GM12878 (cell line): Measurements from ENCODE around the gene THSD4. TPM values are rescaled to one million over a fixed set of nuclear protein-coding genes. Genes with fewer than 3 reads are reported as not detected.

Source experiments
- ASH2L ChIP-seq: fragments of 300-600, 200-600 bp; sonication (generic); IDR thresholded peaks from 2 replicates; pipeline ENCODE4 v1.6.1; 2017; ENCODE audit warnings: low read depth, mild to moderate bottlenecking, borderline replicate concordance
- CEBPZ ChIP-seq: fragments of 150-350 bp; IDR thresholded peaks from 2 replicates; pipeline ENCODE4 v1.6.1; 2016; ENCODE audit warnings: low read depth, low read length
- CREM ChIP-seq: IDR thresholded peaks from 2 replicates; pipeline ENCODE4 v1.6.1; 2014; ENCODE audit warnings: antibody characterized with exemption, low read depth
- DPF2 ChIP-seq: fragments of 450-650 bp; IDR thresholded peaks from 2 replicates; pipeline ENCODE4 v1.6.1; 2017; ENCODE audit warnings: mild to moderate bottlenecking
- FOS ChIP-seq: IDR thresholded peaks from 3 replicates; pipeline ENCODE4 v1.6.1; 2011; ENCODE audit warnings: borderline replicate concordance; ENCODE audit not compliant: insufficient read length; ENCODE audit errors: extremely low read depth
- FOXM1 ChIP-seq: IDR thresholded peaks from 2 replicates; pipeline ENCODE4 v1.6.1; 2012; ENCODE audit warnings: low read depth, mild to moderate bottlenecking, inconsistent platforms, low read length, moderate library complexity
- GABPA ChIP-seq: IDR thresholded peaks from 2 replicates; pipeline ENCODE4 v1.6.1; 2014; ENCODE audit warnings: antibody characterized with exemption, low read depth, mild to moderate bottlenecking, inconsistent platforms
- IRF3 ChIP-seq: fragments of 450-650 bp; IDR thresholded peaks from 2 replicates; pipeline ENCODE4 v1.6.1; 2014; ENCODE audit warnings: mild to moderate bottlenecking
- MEF2B ChIP-seq: fragments of 450-650 bp; IDR thresholded peaks from 2 replicates; pipeline ENCODE4 v1.6.1; 2018; ENCODE audit warnings: mild to moderate bottlenecking, moderate library complexity; ENCODE audit not compliant: partially characterized antibody, poor library complexity, severe bottlenecking
- POLR2AphosphoS2 ChIP-seq: IDR thresholded peaks from 2 replicates; pipeline ENCODE4 v1.6.1; 2011; ENCODE audit warnings: low read depth, mild to moderate bottlenecking, low read length, improper control_type of control experiment, moderate library complexity
- RAD51 ChIP-seq: fragments of 450-650 bp; IDR thresholded peaks from 2 replicates; pipeline ENCODE4 v1.6.1; 2016; ENCODE audit warnings: moderate library complexity, mild to moderate bottlenecking, inconsistent platforms
- RB1 ChIP-seq: fragments of 450-650 bp; formaldehyde crosslinking; IDR thresholded peaks from 2 replicates; pipeline ENCODE4 v1.6.1; 2017; ENCODE audit warnings: mild to moderate bottlenecking, borderline replicate concordance
- SUZ12 ChIP-seq: fragments of 200-600 bp; sonication (generic); IDR thresholded peaks from one replicate; pipeline ENCODE4 v1.6.1; 2018; ENCODE audit warnings: antibody characterized with exemption, mild to moderate bottlenecking; ENCODE audit not compliant: unreplicated experiment
- USF1 ChIP-seq: IDR thresholded peaks from 2 replicates; pipeline ENCODE4 v1.6.1; 2011; ENCODE audit warnings: borderline replicate concordance, low read depth, mild to moderate bottlenecking, moderate library complexity, mixed read lengths, low read length; ENCODE audit not compliant: insufficient read depth; ENCODE audit errors: extremely low read length
- polyA plus RNA-seq, 11 experiments: library from polyadenylated mRNA; depleted of rRNA in 4 of 11; unstranded in 6 of 11; stranded (reverse) in 5 of 11; fragments of >200 nt; fragmentation: Nextera tagmentation in 4 of 11; fragmentation: Illumina TruSeq in 1 of 11; extraction: Ambion mirVana in 4 of 11; extraction: Trizol in 1 of 11; gene quantifications; 1 replicate in 1 of 11; 2 replicates in 10 of 11; pipeline versions ENCODE4 v1.2.1 to v1.2.3, GENCODE V29; 2011 to 2016; ENCODE audit warnings: inconsistent platforms in 2 of 11, missing spikeins in 2 of 11, low read depth in 1 of 11
- total RNA-seq, 4 experiments: library from RNA; depleted of rRNA in 3 of 4; stranded (reverse); fragments of >200 nt in 3 of 4; fragmentation: Illumina TruSeq in 1 of 4; extraction: Trizol in 1 of 4; gene quantifications; 2 replicates each; pipeline versions ENCODE4 v1.2.1 to v1.2.3, GENCODE V29; 2013 to 2021

The THSD4 gene
- total and polyA plus RNA-seq, 10 of the 15 experiments (the other 5 are each of a cell fraction or from before 2014, with no cell fraction given): 0.04 to 0.13 (median 0.05) TPM; not detected in 7

- TF ChIP-seq FOS (no peak), SUZ12 (no peak), IRF3 (no peak), CREM (no peak), CEBPZ (no peak), FOXM1 (no peak), ASH2L (no peak), RAD51 (no peak), USF1 (no peak), GABPA (no peak), RB1 (no peak), MEF2B (no peak), POLR2AphosphoS2 (no peak), DPF2 (no peak)
Measured at GRCh38 chr15:71304681-71305080, 189.4 kb downstream of the THSD4 start (continued).
